ENCODE measurements around the gene TMPRSS3.

- TF ChIP-seq, protein P1, sequence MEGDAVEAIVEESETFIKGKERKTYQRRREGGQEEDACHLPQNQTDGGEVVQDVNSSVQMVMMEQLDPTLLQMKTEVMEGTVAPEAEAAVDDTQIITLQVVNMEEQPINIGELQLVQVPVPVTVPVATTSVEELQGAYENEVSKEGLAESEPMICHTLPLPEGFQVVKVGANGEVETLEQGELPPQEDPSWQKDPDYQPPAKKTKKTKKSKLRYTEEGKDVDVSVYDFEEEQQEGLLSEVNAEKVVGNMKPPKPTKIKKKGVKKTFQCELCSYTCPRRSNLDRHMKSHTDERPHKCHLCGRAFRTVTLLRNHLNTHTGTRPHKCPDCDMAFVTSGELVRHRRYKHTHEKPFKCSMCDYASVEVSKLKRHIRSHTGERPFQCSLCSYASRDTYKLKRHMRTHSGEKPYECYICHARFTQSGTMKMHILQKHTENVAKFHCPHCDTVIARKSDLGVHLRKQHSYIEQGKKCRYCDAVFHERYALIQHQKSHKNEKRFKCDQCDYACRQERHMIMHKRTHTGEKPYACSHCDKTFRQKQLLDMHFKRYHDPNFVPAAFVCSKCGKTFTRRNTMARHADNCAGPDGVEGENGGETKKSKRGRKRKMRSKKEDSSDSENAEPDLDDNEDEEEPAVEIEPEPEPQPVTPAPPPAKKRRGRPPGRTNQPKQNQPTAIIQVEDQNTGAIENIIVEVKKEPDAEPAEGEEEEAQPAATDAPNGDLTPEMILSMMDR (conservative IDR thresholded peaks at IDR 0.05; ENCODE audit: low read depth, low read length) = no peak
- no peak for TF ChIP-seq EZH2 (IDR thresholded peaks at IDR 0.05; ENCODE audit: borderline replicate concordance, low read depth, low read length, poor library complexity, severe bottlenecking)
These were observed 48.1 kb downstream of the TMPRSS3 start for GRCh38 chr21:42347601-42348327.
